Ishikawa (cell line): ENCODE results near the gene TNNI3.

Source experiments
- CEBPB ChIP-seq: IDR thresholded peaks from 2 replicates; pipeline ENCODE4 v1.6.1; 2012
- CREB1 ChIP-seq: IDR thresholded peaks from 2 replicates; pipeline ENCODE4 v1.6.1; 2012; ENCODE audit warnings: low read depth
- EGR1 ChIP-seq: IDR thresholded peaks from 2 replicates; pipeline ENCODE4 v1.6.1; 2012
- EP300 ChIP-seq: IDR thresholded peaks from 2 replicates; pipeline ENCODE4 v1.6.1; 2012; ENCODE audit warnings: borderline replicate concordance
- FOXM1 ChIP-seq: IDR thresholded peaks from 2 replicates; pipeline ENCODE4 v1.6.1; 2012; ENCODE audit warnings: low read depth, borderline replicate concordance
- MAX ChIP-seq: IDR thresholded peaks from 2 replicates; pipeline ENCODE4 v1.6.1; 2012
- NFIC ChIP-seq: IDR thresholded peaks from 2 replicates; pipeline ENCODE4 v1.6.1; 2012
- RAD21 ChIP-seq: IDR thresholded peaks from 2 replicates; pipeline ENCODE4 v1.6.1; 2012; ENCODE audit warnings: low read depth
- TAF1 ChIP-seq: IDR thresholded peaks from 2 replicates; pipeline ENCODE4 v1.6.1; 2012; ENCODE audit warnings: low read depth, mild to moderate bottlenecking
- TCF12 ChIP-seq: IDR thresholded peaks from 2 replicates; pipeline ENCODE4 v1.6.1; 2012; ENCODE audit warnings: low read depth
- TEAD4 ChIP-seq: IDR thresholded peaks from 2 replicates; pipeline ENCODE4 v1.6.1; 2012
- USF1 ChIP-seq: IDR thresholded peaks from 2 replicates; pipeline ENCODE4 v1.6.1; 2012
- YY1 ChIP-seq: IDR thresholded peaks from 2 replicates; pipeline ENCODE4 v1.6.1; 2012; ENCODE audit warnings: low read depth
- ZBTB7A ChIP-seq: IDR thresholded peaks from 2 replicates; pipeline ENCODE4 v1.6.1; 2012; ENCODE audit warnings: low read depth
- TF ChIP-seq, protein P1 (sequence below): IDR thresholded peaks from 2 replicates; pipeline ENCODE4 v1.6.1; 2012; ENCODE audit warnings: low read depth, mild to moderate bottlenecking

Gene TNNI3

DNA sequence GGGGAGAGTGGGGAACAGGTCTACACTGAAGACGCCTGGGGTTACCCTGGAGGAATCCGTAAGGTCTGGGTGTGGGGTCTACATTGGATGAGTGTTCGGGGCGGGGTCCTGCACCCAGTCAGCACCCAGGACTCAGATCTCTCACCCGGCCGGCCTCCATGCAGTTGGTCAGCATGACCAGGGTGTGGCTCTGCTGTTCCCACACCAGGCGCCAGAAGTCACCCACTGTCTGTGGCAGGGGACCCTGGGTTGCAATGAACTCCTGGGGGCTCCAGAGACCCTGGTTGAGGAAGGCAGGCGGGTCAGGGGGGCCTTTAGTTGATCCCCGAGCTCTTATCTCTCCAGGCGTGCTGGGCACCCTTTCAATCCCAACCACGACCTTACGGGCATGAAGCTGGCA is 28.5 kb upstream of the TNNI3 start:
- TF ChIP-seq ZBTB7A: no peak

DNA sequence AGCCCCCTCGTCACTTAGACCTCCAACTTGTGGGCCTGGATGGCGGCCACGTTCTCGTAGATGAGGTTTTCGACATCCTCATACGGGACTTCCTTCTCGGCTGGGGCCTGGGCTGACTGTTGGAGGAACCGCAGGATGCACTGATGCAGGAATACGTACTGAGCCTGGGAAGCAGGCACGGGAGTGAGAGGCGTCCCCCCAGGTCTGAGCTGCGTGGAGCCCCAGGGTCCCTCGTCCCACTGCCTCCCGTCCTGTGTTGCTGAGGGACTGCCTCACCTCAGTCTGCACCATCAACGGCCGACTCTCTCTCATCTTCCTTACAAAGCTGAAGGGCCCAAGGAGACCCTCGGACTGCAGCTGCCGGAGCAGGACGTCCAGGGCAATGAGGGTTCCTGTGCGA is 24.2 kb upstream of the TNNI3 start:
- no peak for TF ChIP-seq TCF12
- no peak for TF ChIP-seq NFIC
- no peak for TF ChIP-seq YY1
- TF ChIP-seq TEAD4: no peak
- TF ChIP-seq, protein P1, sequence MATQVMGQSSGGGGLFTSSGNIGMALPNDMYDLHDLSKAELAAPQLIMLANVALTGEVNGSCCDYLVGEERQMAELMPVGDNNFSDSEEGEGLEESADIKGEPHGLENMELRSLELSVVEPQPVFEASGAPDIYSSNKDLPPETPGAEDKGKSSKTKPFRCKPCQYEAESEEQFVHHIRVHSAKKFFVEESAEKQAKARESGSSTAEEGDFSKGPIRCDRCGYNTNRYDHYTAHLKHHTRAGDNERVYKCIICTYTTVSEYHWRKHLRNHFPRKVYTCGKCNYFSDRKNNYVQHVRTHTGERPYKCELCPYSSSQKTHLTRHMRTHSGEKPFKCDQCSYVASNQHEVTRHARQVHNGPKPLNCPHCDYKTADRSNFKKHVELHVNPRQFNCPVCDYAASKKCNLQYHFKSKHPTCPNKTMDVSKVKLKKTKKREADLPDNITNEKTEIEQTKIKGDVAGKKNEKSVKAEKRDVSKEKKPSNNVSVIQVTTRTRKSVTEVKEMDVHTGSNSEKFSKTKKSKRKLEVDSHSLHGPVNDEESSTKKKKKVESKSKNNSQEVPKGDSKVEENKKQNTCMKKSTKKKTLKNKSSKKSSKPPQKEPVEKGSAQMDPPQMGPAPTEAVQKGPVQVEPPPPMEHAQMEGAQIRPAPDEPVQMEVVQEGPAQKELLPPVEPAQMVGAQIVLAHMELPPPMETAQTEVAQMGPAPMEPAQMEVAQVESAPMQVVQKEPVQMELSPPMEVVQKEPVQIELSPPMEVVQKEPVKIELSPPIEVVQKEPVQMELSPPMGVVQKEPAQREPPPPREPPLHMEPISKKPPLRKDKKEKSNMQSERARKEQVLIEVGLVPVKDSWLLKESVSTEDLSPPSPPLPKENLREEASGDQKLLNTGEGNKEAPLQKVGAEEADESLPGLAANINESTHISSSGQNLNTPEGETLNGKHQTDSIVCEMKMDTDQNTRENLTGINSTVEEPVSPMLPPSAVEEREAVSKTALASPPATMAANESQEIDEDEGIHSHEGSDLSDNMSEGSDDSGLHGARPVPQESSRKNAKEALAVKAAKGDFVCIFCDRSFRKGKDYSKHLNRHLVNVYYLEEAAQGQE: no peak
- TF ChIP-seq USF1: no peak
- no peak for TF ChIP-seq ZBTB7A
- TF ChIP-seq TAF1: no peak
- no peak for TF ChIP-seq EGR1
- TF ChIP-seq EP300: no peak

- no peak for TF ChIP-seq EP300
- no peak for TF ChIP-seq TAF1
- no peak for TF ChIP-seq RAD21
- no peak for TF ChIP-seq CEBPB
- TF ChIP-seq FOXM1: no peak
- peak; percentile 90 for TF ChIP-seq USF1
- TF ChIP-seq NFIC: no peak
- no peak; the same call in 1 of the 2 replicates for TF ChIP-seq TCF12
- no peak for TF ChIP-seq CREB1
- no peak for TF ChIP-seq TEAD4
- TF ChIP-seq, protein P1: peak; percentile 97
- no peak for TF ChIP-seq ZBTB7A
- peak; percentile 97 for TF ChIP-seq MAX
- TF ChIP-seq YY1: no peak
- TF ChIP-seq EGR1: peak; percentile 100
Observed at GRCh38 chr19:55179606-55180484, 22.3 kb upstream of the TNNI3 start, which contains the start of gene SYT5. TSS of gene SYT5 (minus strand) at chr19:55180289. CDS start at chr19:55179041, 1,248 bp downstream.

DNA sequence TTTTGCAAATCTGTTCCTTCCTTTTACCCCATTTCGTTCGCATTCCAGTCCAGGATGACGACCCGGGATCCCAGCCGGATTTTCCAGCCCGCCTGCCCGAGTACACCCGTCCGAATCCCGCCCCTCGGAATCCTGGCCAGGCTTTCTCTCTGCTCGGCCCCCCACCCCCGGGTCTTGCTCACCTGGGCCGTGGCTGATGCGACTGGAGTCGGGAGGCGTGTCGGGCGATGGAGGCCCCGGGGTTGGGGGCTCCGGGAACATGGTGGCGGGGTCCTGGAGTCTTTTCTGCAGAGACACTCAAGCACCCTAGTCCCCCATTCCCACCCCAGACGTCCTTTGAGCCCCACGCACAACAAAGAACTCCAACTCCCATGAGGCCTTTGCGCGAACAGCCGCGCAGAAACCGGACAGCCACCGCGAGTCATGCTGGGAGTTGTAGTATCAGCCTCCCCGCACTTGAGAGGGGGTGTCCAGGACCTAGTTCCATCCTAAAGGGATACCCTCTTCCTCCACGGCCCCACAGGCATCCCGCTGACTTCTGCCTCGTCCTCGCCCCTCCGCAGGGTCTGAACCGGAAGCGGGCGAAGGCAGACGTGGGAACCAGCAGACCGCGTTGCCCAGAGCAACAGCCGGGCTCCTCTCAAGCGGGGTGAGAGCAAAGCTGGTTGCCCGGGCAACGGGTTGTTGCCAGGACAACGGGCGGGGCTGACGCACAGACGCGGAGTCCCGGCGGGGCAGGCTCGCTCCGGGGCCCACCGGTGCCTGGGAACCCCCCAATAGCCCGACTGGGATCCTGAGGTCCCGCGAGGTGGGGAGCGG is 21.5 kb upstream of the TNNI3 start:
- TF ChIP-seq EGR1 (peak; percentile 57; the same call in 1 of the 2 replicates), USF1 (no peak), TEAD4 (no peak), MAX (no peak; the same call in 1 of the 2 replicates), YY1 (no peak), FOXM1 (peak; percentile 56; the same call in 1 of the 2 replicates)
- TF ChIP-seq, protein P1: no peak
